ENCODE data around the gene ZFAND3.

DNA sequence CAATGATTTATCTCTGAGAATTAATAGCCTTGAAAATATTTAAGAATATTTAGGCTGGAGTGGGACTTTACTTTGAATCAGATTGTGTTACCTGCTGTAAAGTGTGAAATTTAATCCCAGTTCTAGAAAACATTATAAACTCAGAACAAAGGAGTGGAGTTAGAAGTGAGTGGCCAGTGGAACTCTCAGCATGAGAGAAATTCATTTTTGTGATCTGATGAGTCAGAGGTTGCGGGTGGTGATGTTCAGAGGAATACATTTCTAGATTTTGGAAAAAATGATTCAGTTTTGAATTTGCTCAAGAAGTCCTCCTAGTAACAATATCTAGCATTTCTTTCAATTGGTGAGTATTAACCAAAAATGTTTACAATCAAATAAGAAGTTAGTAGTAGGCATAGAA, 167.5 kb downstream of the ZFAND3 start:
- no peak for TF ChIP-seq EZH2 (IDR thresholded peaks at IDR 0.05; ENCODE audit: insufficient read depth, low read length)
- TF ChIP-seq, protein P1, sequence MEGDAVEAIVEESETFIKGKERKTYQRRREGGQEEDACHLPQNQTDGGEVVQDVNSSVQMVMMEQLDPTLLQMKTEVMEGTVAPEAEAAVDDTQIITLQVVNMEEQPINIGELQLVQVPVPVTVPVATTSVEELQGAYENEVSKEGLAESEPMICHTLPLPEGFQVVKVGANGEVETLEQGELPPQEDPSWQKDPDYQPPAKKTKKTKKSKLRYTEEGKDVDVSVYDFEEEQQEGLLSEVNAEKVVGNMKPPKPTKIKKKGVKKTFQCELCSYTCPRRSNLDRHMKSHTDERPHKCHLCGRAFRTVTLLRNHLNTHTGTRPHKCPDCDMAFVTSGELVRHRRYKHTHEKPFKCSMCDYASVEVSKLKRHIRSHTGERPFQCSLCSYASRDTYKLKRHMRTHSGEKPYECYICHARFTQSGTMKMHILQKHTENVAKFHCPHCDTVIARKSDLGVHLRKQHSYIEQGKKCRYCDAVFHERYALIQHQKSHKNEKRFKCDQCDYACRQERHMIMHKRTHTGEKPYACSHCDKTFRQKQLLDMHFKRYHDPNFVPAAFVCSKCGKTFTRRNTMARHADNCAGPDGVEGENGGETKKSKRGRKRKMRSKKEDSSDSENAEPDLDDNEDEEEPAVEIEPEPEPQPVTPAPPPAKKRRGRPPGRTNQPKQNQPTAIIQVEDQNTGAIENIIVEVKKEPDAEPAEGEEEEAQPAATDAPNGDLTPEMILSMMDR (IDR thresholded peaks at IDR 0.05; ENCODE audit: insufficient read depth, low read depth, low read length): no peak

Data from astrocyte (in vitro differentiated cells and primary cell).